Endothelial cell of umbilical vein (primary cell): ENCODE data around the gene TMEM183A. TPM values are rescaled to one million over a fixed set of nuclear protein-coding genes. Genes with fewer than 3 reads are reported as not detected.

ENCODE experiments used
- BruUV-seq: library from RNA; stranded (reverse); fragments of 400-500 nt; replicated peaks from 2 replicates; lab custom pipeline; 2021; lab: Mats Ljungman, UMichigan
- CTCF ChIA-PET: fragments of 300-600, 350-600 bp; sonication (Branson Sonifier 250); formaldehyde crosslinking; loops from one replicate; lab custom pipeline; 2021; ENCODE audit warnings: antibody characterized with exemption, inconsistent platforms; lab: Charles Lee
- POLR2A ChIA-PET: fragments of 300-600, 350-600 bp; sonication (Branson Sonifier 250); formaldehyde crosslinking; loops from one replicate; lab custom pipeline; 2021; ENCODE audit warnings: antibody characterized with exemption, inconsistent platforms; lab: Charles Lee
- DNase-seq: peaks from one replicate; pipeline ENCODE4 v3.0.0-alpha.2; 2011; ENCODE audit warnings: low read depth, low spot score
- FAIRE-seq: peaks from 2 replicates; lab custom pipeline; 2011; peaks lifted over from hg19 to GRCh38; lab: Jason Lieb, UNC
- H2AFZ ChIP-seq: 2 replicates; pipeline ENCODE4 v1.6.0; 2012; ENCODE audit warnings: low read depth, low read length, control low read depth, inconsistent platforms
- H3K27ac ChIP-seq: 2 replicates; pipeline ENCODE4 v1.5.1; 2011; ENCODE audit warnings: low read depth, mild to moderate bottlenecking, control low read depth, low read length, moderate library complexity; ENCODE audit not compliant: insufficient read depth
- H3K27me3 ChIP-seq, 2 experiments: 2 replicates each; pipeline versions ENCODE4 v1.6.0 to v1.6.1; 2011; ENCODE audit warnings: low read length in 2 of 2, mixed read lengths in 1 of 2; ENCODE audit not compliant: control insufficient read depth in 2 of 2, insufficient read depth in 2 of 2
- H3K36me3 ChIP-seq, 2 experiments: 2 replicates in 1 of 2; 3 replicates in 1 of 2; pipeline ENCODE4 v1.5.1; 2011; ENCODE audit warnings: low read length in 2 of 2, mild to moderate bottlenecking in 1 of 2, moderate library complexity in 1 of 2; ENCODE audit not compliant: control insufficient read depth in 2 of 2, insufficient read depth in 2 of 2; ENCODE audit errors: extremely low read depth in 1 of 2
- H3K4me1 ChIP-seq: 3 replicates; pipeline ENCODE4 v1.5.1; 2011; ENCODE audit warnings: mild to moderate bottlenecking, low read length; ENCODE audit not compliant: control insufficient read depth, insufficient read depth; ENCODE audit errors: extremely low read depth
- H3K4me2 ChIP-seq: 2 replicates; pipeline ENCODE4 v1.6.1; 2011; ENCODE audit warnings: low read length, control low read depth, mixed read lengths; ENCODE audit not compliant: insufficient read depth
- H3K4me3 ChIP-seq, 3 experiments: fragments of 200-600 bp in 1 of 3; sonication (generic), shearing (Covaris generic) in 1 of 3; replicated peaks in 1 of 3; 2 replicates each; pipeline ENCODE4 v1.5.1; 2011 to 2016; ENCODE audit warnings: control low read depth in 3 of 3, low read length in 3 of 3, mild to moderate bottlenecking in 2 of 3, inconsistent platforms in 1 of 3, low read depth in 1 of 3, moderate library complexity in 1 of 3; ENCODE audit not compliant: insufficient read depth in 1 of 3
- H3K79me2 ChIP-seq: 2 replicates; pipeline ENCODE4 v1.6.0; 2012; ENCODE audit warnings: low read length, inconsistent platforms; ENCODE audit not compliant: control insufficient read depth, insufficient read depth
- H3K9ac ChIP-seq: replicated peaks from 2 replicates; pipeline ENCODE3; 2011; ENCODE audit warnings: low read length, control low read depth; ENCODE audit not compliant: insufficient read depth; ENCODE audit errors: extremely low read depth
- H3K9me1 ChIP-seq: replicated peaks from 3 replicates; pipeline ENCODE4 v1.6.0; 2011; ENCODE audit warnings: mild to moderate bottlenecking, low read length; ENCODE audit not compliant: control insufficient read depth, insufficient read depth; ENCODE audit errors: extremely low read depth
- H3K9me3 ChIP-seq: replicated peaks from 2 replicates; pipeline ENCODE4 v1.5.1; 2012; ENCODE audit warnings: low read length, inconsistent platforms; ENCODE audit not compliant: control insufficient read depth, insufficient read depth
- H4K20me1 ChIP-seq: replicated peaks from 2 replicates; pipeline ENCODE3; 2011; ENCODE audit warnings: mild to moderate bottlenecking, low read length; ENCODE audit not compliant: control insufficient read depth, insufficient read depth; ENCODE audit errors: extremely low read depth
- CTCF ChIP-seq, 2 donors: IDR thresholded peaks; 1 replicate in 1 of 2; 2 replicates in 1 of 2; pipeline ENCODE4 v1.5.1; 2011; ENCODE audit warnings: low read length in 2 of 2, mild to moderate bottlenecking in 2 of 2, moderate library complexity in 2 of 2, control low read depth in 1 of 2, inconsistent platforms in 1 of 2, low read depth in 1 of 2; ENCODE audit not compliant: insufficient read depth in 1 of 2; ENCODE audit errors: extremely low read depth in 1 of 2
- EZH2 ChIP-seq: IDR thresholded peaks from 2 replicates; pipeline ENCODE4 v1.6.1; 2012; ENCODE audit warnings: borderline replicate concordance, low read depth, mild to moderate bottlenecking, moderate library complexity, low read length, inconsistent platforms; ENCODE audit not compliant: severe bottlenecking
- FOS ChIP-seq: IDR thresholded peaks from 2 replicates; pipeline ENCODE4 v1.6.1; 2011; ENCODE audit warnings: mild to moderate bottlenecking, low read length, moderate library complexity, borderline replicate concordance; ENCODE audit not compliant: insufficient read depth
- GATA2 ChIP-seq: IDR thresholded peaks from 2 replicates; pipeline ENCODE4 v1.7.0; 2011; ENCODE audit warnings: low read depth, mild to moderate bottlenecking, moderate library complexity, mixed read lengths, low read length; ENCODE audit not compliant: insufficient read length, insufficient read depth
- JUN ChIP-seq: IDR thresholded peaks from 2 replicates; pipeline ENCODE4 v1.6.1; 2011; ENCODE audit warnings: borderline replicate concordance, low read depth; ENCODE audit not compliant: insufficient read length, insufficient read depth
- MAX ChIP-seq: IDR thresholded peaks from 2 replicates; pipeline ENCODE4 v1.6.1; 2011; ENCODE audit not compliant: insufficient read depth, insufficient read length
- MYC ChIP-seq: IDR thresholded peaks from one replicate; pipeline ENCODE4 v1.6.1; 2011; ENCODE audit warnings: mild to moderate bottlenecking, low read depth, low read length
- POLR2A ChIP-seq: IDR thresholded peaks from 2 replicates; pipeline ENCODE4 v1.6.1; 2012; ENCODE audit warnings: low read depth, mild to moderate bottlenecking, control low read depth, low read length
- POLR2AphosphoS5 ChIP-seq: IDR thresholded peaks from 2 replicates; pipeline ENCODE4 v1.6.1; 2012; ENCODE audit warnings: low read depth, mild to moderate bottlenecking, control low read depth, low read length, moderate library complexity; ENCODE audit not compliant: insufficient read depth
- dilution Hi-C: fragments of 300-500 bp; cut with MboI; formaldehyde crosslinking; loops from one replicate; pipeline ENCODE4 v1.15.0; 2019; ENCODE audit warnings: low sequenced_read_pairs; ENCODE audit not compliant: extremely low pct_ligation_motif_present
- intact Hi-C: fragments of 100-400 bp; cut with micrococcal nuclease; formaldehyde crosslinking; loops from one replicate; pipeline ENCODE4 v1.10.0; 2022
- polyA plus RNA-seq, 4 experiments: library from polyadenylated mRNA; depleted of rRNA in 3 of 4; stranded (reverse) in 3 of 4; unstranded in 1 of 4; fragments of >200 nt; gene quantifications; 2 replicates each; pipeline versions ENCODE4 v1.2.1 to v1.2.3, GENCODE V29; 2011 to 2012; ENCODE audit warnings: missing spikeins in 1 of 4
- total RNA-seq: library from RNA; stranded (reverse); gene quantifications from 2 replicates; pipeline ENCODE4 v1.2.3, GENCODE V29; 2021

The TMEM183A gene
- total and polyA plus RNA-seq, 2 donors (not counting 3 experiments of a cell fraction or from before 2014, with no cell fraction given): 59.4 to 110 TPM

- intact Hi-C loops: no loop called here
- POLR2A ChIA-PET: no interaction called here
These were observed 37.5 kb downstream of the TMEM183A start for GRCh38 chr1:203044546-203045250.

More at GRCh38 chr1:203044546-203045250, 37.5 kb downstream of the TMEM183A start:
- H3K9me3 ChIP-seq: no peaks in the 10 kb centered on the region
- CTCF ChIA-PET: interaction anchor here (1.2 to 7.3 kb wide), 4 partner anchors 73 to 223 kb away, joined by 3 to 363 read pairs (median 5); no protein-coding TSS in a partner anchor
- H3K4me3 ChIP-seq: no peak overlapping the region
- no peak overlapping the region for H3K9ac ChIP-seq
- dilution Hi-C loops: no loop called here
- no peak overlapping the region for H2AFZ ChIP-seq
- FAIRE-seq (no peak), DNase-seq (no peak)
- no peaks in the 10 kb centered on the region for H3K79me2 ChIP-seq
- no TSS peak for BruUV-seq
- H4K20me1 ChIP-seq: no peaks in the 10 kb centered on the region
- no peaks in the 10 kb centered on the region for H3K4me1 ChIP-seq
- no peaks in the 10 kb centered on the region for H3K36me3 ChIP-seq
- H3K27ac ChIP-seq: no peak overlapping the region
- no peak overlapping the region for H3K4me2 ChIP-seq
- peaks cover 0 to 2% of the 10 kb centered on the region in 2 experiments for H3K27me3 ChIP-seq
- no peaks in the 10 kb centered on the region for H3K9me1 ChIP-seq
- TF ChIP-seq EZH2 (no peak), FOS (no peak), POLR2AphosphoS5 (no peak), MYC (no peak), POLR2A (no peak), CTCF (IDR thresholded peaks at IDR 0.05; ENCODE audit: extremely low read depth in 1 of 2, insufficient read depth in 1 of 2, low read depth in 1 of 2, low read length in 2 of 2) (no peak), GATA2 (no peak), JUN (no peak), MAX (no peak)
